BE2C (cell line): ENCODE results near the gene MTMR1.
A peak's percentile ranks its signal among the peaks of the same experiment; 100 is the strongest.

Experiments
- DNase-seq: peaks from one replicate; pipeline ENCODE4 v3.0.0-alpha.2; 2020
- H3K27me3 ChIP-seq: fragments of 250-450 bp; sonication (Bioruptor Pico); 2 replicates; pipeline ENCODE4 v1.5.1; 2020; ENCODE audit warnings: mild to moderate bottlenecking
- H3K36me3 ChIP-seq: fragments of 250-450 bp; sonication (Bioruptor Pico); 2 replicates; pipeline ENCODE4 v1.5.1; 2020; ENCODE audit warnings: mild to moderate bottlenecking
- H3K4me1 ChIP-seq: fragments of 250-450 bp; sonication (Bioruptor Pico); 2 replicates; pipeline ENCODE4 v1.5.1; 2020
- H3K4me3 ChIP-seq: 2 replicates; pipeline ENCODE4 v1.5.1; 2011; ENCODE audit warnings: low read depth, low read length
- H3K9me3 ChIP-seq: fragments of 250-450 bp; sonication (Bioruptor Pico); 2 replicates; pipeline ENCODE4 v1.5.1; 2020
- CTCF ChIP-seq: IDR thresholded peaks from 2 replicates; pipeline ENCODE4 v1.5.1; 2012; ENCODE audit warnings: mild to moderate bottlenecking, low read depth, low read length

MTMR1 gene

GRCh38 chrX:150770623-150771022 is 77.4 kb downstream of the MTMR1 start:
- H3K4me3 ChIP-seq, result no peak overlapping the region
- no peaks in the 10 kb centered on the region for H3K36me3 ChIP-seq
- H3K9me3 ChIP-seq, result no peaks in the 10 kb centered on the region
- TF ChIP-seq CTCF, result no peak
- no peak for DNase-seq
- H3K4me1 ChIP-seq, result no peaks in the 10 kb centered on the region
- no peaks in the 10 kb centered on the region for H3K27me3 ChIP-seq

DNA sequence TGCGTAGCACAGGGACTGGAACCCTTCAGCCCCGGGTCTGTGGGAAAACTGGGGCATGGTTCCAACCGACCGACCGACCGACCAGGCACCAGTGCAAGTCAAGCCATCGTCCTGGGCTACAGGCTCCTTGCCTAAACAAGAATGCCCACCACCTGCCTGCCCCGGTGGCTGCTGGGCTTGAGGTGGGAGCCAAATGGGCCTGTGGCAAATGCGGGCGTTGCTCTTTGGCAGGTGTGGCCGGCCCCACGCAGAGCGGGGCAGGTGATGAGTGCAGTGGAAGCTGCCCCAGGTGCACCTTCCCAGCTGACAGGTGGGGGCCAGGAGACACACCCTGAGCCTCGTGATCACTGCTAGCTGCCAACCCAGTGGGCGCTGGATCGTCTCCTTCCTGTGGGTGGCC is 77.9 kb downstream of the MTMR1 start:
- Histone ChIP-seq H3K4me1 (no peaks in the 10 kb centered on the region), H3K27me3 (no peaks in the 10 kb centered on the region), H3K9me3 (no peaks in the 10 kb centered on the region), H3K36me3 (no peaks in the 10 kb centered on the region), H3K4me3 (no peak overlapping the region)
- TF ChIP-seq CTCF, result no peak
- DNase-seq, result no peak

GRCh38 chrX:150772150-150772970 is 79.2 kb downstream of the MTMR1 start:
- H3K36me3 ChIP-seq, result no peaks in the 10 kb centered on the region
- DNase-seq, result peak; percentile 78
- no peaks in the 10 kb centered on the region for H3K9me3 ChIP-seq
- H3K4me3 ChIP-seq, result no peak overlapping the region
- H3K27me3 ChIP-seq, result no peaks in the 10 kb centered on the region
- peak; percentile 72 for TF ChIP-seq CTCF
- H3K4me1 ChIP-seq, result no peaks in the 10 kb centered on the region

- no peaks in the 10 kb centered on the region for H3K27me3 ChIP-seq
- H3K4me3 ChIP-seq, result no peak overlapping the region
- TF ChIP-seq CTCF, result no peak
- no peaks in the 10 kb centered on the region for H3K36me3 ChIP-seq
- DNase-seq, result no peak
- no peaks in the 10 kb centered on the region for H3K4me1 ChIP-seq
- H3K9me3 ChIP-seq, result no peaks in the 10 kb centered on the region
Measured at GRCh38 chrX:150773117-150773516, 79.9 kb downstream of the MTMR1 start.

DNA sequence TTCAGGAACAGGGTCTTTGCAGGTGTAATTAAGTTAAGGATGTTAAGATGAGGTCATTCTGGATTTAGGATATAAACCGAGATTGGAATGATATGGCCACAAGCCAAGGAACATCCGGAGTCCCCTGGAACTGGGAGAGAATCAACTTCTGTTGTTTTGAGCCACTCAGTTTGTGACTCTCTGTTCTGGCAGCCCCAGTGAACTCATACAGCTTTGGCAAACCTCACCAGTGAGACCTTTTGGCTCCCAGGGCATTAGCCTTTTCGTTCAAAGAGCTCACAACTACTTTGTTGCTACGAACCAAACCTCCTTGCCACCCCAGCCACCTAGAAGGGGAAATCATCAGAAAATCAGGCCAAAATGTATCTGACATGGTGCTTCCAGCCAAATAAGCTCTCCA is 80.4 kb downstream of the MTMR1 start:
- Histone ChIP-seq H3K36me3 (no peaks in the 10 kb centered on the region), H3K27me3 (no peaks in the 10 kb centered on the region), H3K4me1 (no peaks in the 10 kb centered on the region), H3K4me3 (no peak overlapping the region), H3K9me3 (no peaks in the 10 kb centered on the region)
- DNase-seq, result no peak
- no peak for TF ChIP-seq CTCF

GRCh38 chrX:150774798-150775568 is 81.8 kb downstream of the MTMR1 start:
- TF ChIP-seq CTCF, result no peak
- DNase-seq, result no peak
- H3K9me3 ChIP-seq, result no peaks in the 10 kb centered on the region
- H3K27me3 ChIP-seq, result no peaks in the 10 kb centered on the region
- no peak overlapping the region for H3K4me3 ChIP-seq
- H3K4me1 ChIP-seq, result no peaks in the 10 kb centered on the region
- H3K36me3 ChIP-seq, result no peaks in the 10 kb centered on the region
